Astrocyte of the cerebellum (primary cell): ENCODE data around the gene SRRD.

ENCODE experiments used
- DNase-seq: peaks from one replicate; pipeline ENCODE4 v3.0.0-alpha.2; 2011; ENCODE audit warnings: low read depth
- H3K4me3 ChIP-seq: 2 replicates; pipeline ENCODE4 v1.5.1; 2011; ENCODE audit warnings: mild to moderate bottlenecking, low read depth, low read length, moderate library complexity
- in situ Hi-C: cut with HindIII; loops from 2 replicates; pipeline ENCODE4 v1.10.0; 2017; ENCODE audit warnings: low sequenced_read_pairs
- TF ChIP-seq, protein P1 (sequence below): IDR thresholded peaks from 2 replicates; pipeline ENCODE4 v1.5.1; 2012; ENCODE audit warnings: low read length, low read depth, moderate library complexity, mild to moderate bottlenecking; ENCODE audit errors: missing control alignments

SRRD gene

GRCh38 chr22:26496456-26496855, 12.8 kb downstream of the SRRD start:
- DNase-seq, result no peak
- TF ChIP-seq, protein P1, sequence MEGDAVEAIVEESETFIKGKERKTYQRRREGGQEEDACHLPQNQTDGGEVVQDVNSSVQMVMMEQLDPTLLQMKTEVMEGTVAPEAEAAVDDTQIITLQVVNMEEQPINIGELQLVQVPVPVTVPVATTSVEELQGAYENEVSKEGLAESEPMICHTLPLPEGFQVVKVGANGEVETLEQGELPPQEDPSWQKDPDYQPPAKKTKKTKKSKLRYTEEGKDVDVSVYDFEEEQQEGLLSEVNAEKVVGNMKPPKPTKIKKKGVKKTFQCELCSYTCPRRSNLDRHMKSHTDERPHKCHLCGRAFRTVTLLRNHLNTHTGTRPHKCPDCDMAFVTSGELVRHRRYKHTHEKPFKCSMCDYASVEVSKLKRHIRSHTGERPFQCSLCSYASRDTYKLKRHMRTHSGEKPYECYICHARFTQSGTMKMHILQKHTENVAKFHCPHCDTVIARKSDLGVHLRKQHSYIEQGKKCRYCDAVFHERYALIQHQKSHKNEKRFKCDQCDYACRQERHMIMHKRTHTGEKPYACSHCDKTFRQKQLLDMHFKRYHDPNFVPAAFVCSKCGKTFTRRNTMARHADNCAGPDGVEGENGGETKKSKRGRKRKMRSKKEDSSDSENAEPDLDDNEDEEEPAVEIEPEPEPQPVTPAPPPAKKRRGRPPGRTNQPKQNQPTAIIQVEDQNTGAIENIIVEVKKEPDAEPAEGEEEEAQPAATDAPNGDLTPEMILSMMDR, result no peak
- no peak overlapping the region for H3K4me3 ChIP-seq
- in situ Hi-C loops, result no loop called here

GRCh38 chr22:26499188-26499703, 15.6 kb downstream of the SRRD start:
- no peak overlapping the region for H3K4me3 ChIP-seq
- no peak for DNase-seq
- TF ChIP-seq, protein P1, result no peak
- in situ Hi-C loops, result no loop called here

DNA sequence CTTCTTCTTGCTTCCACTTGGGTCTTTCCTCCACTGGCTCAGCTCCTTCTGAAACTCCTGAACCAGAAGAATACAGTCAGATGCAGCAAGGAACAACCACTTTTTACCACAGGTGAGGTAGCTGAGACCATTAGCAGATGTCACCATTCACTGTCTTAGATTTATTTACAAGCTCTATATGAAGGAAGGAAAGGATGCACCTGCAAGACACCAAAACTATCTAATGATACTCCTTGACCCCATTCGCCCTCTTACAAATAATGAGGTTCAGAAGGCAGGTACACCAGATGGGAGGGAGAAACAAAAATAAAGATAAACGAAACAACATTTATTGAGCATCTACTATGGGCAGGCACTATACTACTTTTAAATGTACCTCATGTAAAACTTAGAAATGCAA, 18.3 kb downstream of the SRRD start:
- in situ Hi-C loops, result no loop called here
- TF ChIP-seq, protein P1, result no peak
- no peak for DNase-seq

DNA sequence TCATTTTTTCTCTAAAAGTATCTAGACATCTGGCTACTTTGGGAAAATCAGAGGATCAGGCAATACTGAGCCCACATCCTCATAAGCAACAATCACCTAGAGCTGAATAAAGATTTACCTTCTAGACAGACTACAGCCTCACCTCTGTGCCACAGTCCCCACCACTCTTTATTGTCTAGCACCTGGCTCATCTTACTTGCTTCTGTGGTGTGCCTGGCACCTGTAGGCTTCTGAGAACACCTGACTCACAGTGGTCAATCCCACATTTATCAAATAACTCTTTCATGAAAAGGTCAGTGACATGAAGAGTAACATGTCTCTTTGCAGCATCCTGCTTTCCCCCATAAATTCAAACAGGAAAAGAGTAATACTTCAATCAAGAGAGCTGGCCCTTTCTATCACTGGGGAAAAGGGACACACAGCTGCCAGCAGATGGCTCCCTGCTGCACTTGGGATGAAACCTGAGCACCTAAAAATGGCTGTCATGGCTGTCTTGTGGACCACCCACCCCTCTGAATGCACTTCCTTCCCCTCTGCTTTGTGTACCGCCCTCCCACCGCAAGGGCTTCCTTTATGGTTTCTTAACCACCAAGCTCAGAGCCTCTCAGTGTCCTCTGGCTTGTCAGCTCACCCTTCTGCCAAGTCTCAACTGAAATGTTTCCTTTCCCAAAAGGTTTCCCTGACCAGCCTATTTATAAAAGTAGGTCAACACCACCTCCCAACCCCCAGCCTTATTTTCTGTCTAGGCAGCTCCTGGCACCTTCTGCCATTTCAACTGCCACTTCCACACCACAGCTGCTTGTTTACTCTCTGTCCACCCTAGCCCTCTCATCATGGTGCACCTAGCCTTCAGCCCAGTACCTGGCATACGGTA, 19.2 kb downstream of the SRRD start:
- TF ChIP-seq, protein P1, result peak; percentile 75
- DNase-seq, result peak; percentile 28
- H3K4me3 ChIP-seq, result no peak overlapping the region
- in situ Hi-C loops, result no loop called here

More for the DNA sequence above, 18.3 kb downstream of the SRRD start:
- H3K4me3 ChIP-seq, result no peak overlapping the region

DNA sequence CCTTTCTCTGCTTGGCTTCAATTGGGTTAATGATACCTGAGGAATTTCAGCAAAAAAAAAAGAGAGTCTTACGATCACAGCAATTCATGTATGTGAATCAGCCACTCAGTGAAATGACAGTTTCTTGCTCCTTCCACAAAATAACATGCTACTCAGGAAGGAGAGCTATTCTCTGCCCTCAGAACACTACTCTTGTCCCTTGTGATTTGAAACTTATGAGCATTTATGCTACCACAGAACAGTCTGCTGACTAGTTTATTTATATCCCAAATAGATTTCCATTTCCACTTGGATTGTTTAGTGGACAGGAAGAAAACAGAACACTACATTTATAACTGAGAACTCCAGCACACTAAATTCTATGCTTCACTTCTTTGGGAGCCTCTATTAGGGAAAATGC, 20.1 kb downstream of the SRRD start:
- in situ Hi-C loops, result no loop called here
- TF ChIP-seq, protein P1, result no peak

DNA sequence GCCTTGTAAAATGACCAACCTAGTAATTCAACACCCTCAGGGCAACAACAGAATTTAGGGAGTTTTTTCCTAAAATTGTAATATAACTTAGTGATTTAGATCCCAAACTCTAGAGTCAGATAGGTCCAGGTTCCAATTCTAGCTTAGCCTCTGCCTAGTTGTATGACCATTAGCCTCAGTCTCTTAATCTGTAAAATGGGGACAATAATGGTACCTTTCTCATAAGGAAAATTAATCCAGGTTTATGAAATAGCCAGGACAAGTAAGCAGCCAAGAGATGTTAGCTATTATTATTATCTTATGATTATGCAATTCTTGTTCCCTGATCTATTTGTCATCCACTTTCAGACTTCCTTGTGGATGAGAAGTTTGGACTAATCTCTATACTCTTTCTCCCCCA, 24.5 kb downstream of the SRRD start:
- TF ChIP-seq, protein P1, result no peak
- in situ Hi-C loops, result no loop called here

More for the DNA sequence above, 20.1 kb downstream of the SRRD start:
- H3K4me3 ChIP-seq, result no peak overlapping the region
- no peak for DNase-seq

More for the DNA sequence above, 24.5 kb downstream of the SRRD start:
- no peak overlapping the region for H3K4me3 ChIP-seq
- no peak for DNase-seq
